Heart right ventricle (tissue), 16 donors: Measurements from ENCODE around the gene FCMR. TPM values are rescaled to one million over a fixed set of nuclear protein-coding genes. Genes with fewer than 3 reads are reported as not detected.
A peak's percentile ranks its signal among the peaks of the same experiment; 100 is the strongest.

ENCODE experiments used
- ATAC-seq, 8 donors: fragments of 200-7000 bp; cut with Tn5 transposase; one replicate each; pipeline ENCODE4 v1.9.1; 2020; ENCODE audit warnings: mild to moderate bottlenecking in 8 of 8, moderate library complexity in 8 of 8, moderate number of reproducible peaks in 1 of 8
- DNase-seq, 2 donors: peaks; one replicate each; pipeline ENCODE4 v3.0.0-alpha.2; 2020
- H3K27ac ChIP-seq, 10 donors: fragments of 200-600 bp; sonication (generic) in 2 of 10; one replicate each; pipeline versions ENCODE4 v1.5.0 to v1.8.0; 2020 to 2022; ENCODE audit warnings: mild to moderate bottlenecking in 3 of 10
- H3K27me3 ChIP-seq, 7 donors: fragments of 200-600 bp; one replicate each; pipeline ENCODE4 v1.8.0; 2021 to 2022; ENCODE audit warnings: mild to moderate bottlenecking in 2 of 7
- H3K36me3 ChIP-seq, 9 donors: fragments of 200-600 bp; sonication (generic) in 1 of 9; one replicate each; pipeline versions ENCODE4 v1.5.0 to v1.8.0; 2020 to 2022; ENCODE audit warnings: mild to moderate bottlenecking in 2 of 9
- H3K4me1 ChIP-seq, 9 donors: fragments of 200-600 bp; sonication (generic) in 1 of 9; one replicate each; pipeline versions ENCODE4 v1.5.0 to v1.8.0; 2020 to 2022; ENCODE audit warnings: mild to moderate bottlenecking in 4 of 9
- H3K4me3 ChIP-seq, 10 donors: fragments of 200-600 bp; sonication (generic) in 2 of 10; one replicate each; pipeline versions ENCODE4 v1.5.0 to v1.8.0; 2020 to 2022; ENCODE audit warnings: mild to moderate bottlenecking in 7 of 10, moderate library complexity in 2 of 10
- H3K9me3 ChIP-seq, 11 donors: fragments of 200-600 bp in 10 of 11; sonication (generic) in 2 of 11; one replicate each; pipeline versions ENCODE4 v1.5.0 to v1.8.0; 2013 to 2022; ENCODE audit warnings: mild to moderate bottlenecking in 2 of 11, control low read depth in 1 of 11, moderate library complexity in 1 of 11
- WGBS, 2 donors: extraction: QIAGEN DNeasy Blood & Tissue Kit; methylation state at CpG; one replicate each; pipeline ENCODE4 v1.1.7; 2013; ENCODE audit warnings: inconsistent platforms in 1 of 2; 5-methylcytosine and 5-hydroxymethylcytosine counted together
- intact Hi-C, 10 donors: fragments of 100-400 bp; cut with DNase I; formaldehyde crosslinking; loops; one replicate each; pipeline versions ENCODE4 v1.11.1 to v1.14.2; 2022
- polyA plus RNA-seq, 2 donors: library from polyadenylated mRNA; stranded (reverse); fragments of 200-250 nt; gene quantifications; one replicate each; pipeline ENCODE4 v1.2.3, GENCODE V29; 2013
- total RNA-seq, 10 donors: library from RNA; stranded (reverse); fragmentation: NEBNext Ultra II Directional in 3 of 10; extraction: Animal tissue kit (Norgen Biotek cat#: 25700) in 3 of 10; gene quantifications; one replicate each; pipeline versions ENCODE4 v1.2.1 to v1.2.4, GENCODE V29; 2021 to 2023
- TF ChIP-seq, protein P1 (sequence below), 9 donors: fragments of 200-600 bp; sonication (generic) in 2 of 9; IDR thresholded peaks; one replicate each; pipeline versions ENCODE4 v1.5.0 to v1.8.0; 2021 to 2022; ENCODE audit warnings: antibody characterized with exemption in 9 of 9, mild to moderate bottlenecking in 5 of 9, moderate library complexity in 1 of 9
- donor health status: Arrhythmogenic right ventricular cardiomyopathy.
- donor health status: ischemic (EF 13 %, LVEDD 7.1; RV severe dilation, severe dysfunction).
- donor health status: healthy with polysubstance abuse.
- donor health status: DM: no; HTN: yes; CAD: no.
- donor health status: DM: no; HTN: no; CAD: no.
- donor health status: ischemic (EF 25% LVEDD 6.9; RV normal size, moderate dysfunction).
- donor health status: ischemic (EF 25% LVEDD 5.7; RV mildly dilated, moderate dysfunction).
- donor health status: healthy.
- donor health status: DM: yes; HTN: yes; CAD: no.
- donor health status: Ischemic cardiomyopathy.
- donor health status: ischemic (EF 35%, LVEDD 5.7; RV mildly dilated, moderate dysfunction).
- donor health status: nonischemic (EF 11% LVEDD 7.7; RV severe dilation, severe dysfunction).
- donor health status: DM: yes; HTN: yes; CAD: no.
- donor health status: PGD.
- donor health status: ischemic (EF 29% LVEDD 5.4; RV normal size, mild dysfunction).
- donor health status: nonischemic (EF 23%, LVEDD 6.1; RV moderate dilation, normal function).

The FCMR gene
- total and polyA plus RNA-seq, 12 donors = 0.37 to 13.4 (median 3.5) TPM

DNA sequence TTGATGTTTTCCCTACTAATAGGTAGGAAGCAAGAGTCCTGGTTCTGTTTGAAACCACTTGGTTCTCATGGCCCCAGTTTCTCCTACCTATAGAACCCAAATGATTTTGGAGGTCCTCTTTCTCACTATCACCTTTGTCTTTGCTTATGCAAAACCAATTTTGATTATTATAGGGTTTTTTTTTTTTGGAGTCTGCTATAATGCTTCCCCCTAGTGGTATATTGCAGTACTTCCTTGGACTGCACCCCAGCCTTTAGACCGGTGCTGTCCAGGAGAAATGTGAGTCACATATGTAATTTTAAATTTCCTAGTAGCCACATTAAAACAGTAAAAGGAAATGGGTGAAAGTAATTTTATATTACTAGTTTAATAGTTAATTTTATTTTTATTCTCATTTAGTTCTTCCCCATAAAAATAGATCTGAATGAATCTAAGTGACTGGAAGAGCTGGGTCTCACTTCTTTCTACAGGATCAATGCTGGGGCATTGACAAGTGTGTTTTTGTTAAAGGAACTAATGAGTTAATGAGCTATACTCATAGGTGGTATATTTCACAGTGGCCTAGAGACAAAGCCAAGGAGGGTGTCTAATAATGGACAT is 10.6 kb downstream of the FCMR start:
- no peak overlapping the region for H3K27ac ChIP-seq
- intact Hi-C loops = loop anchor here (1.0 to 10.0 kb wide), 17 partner anchors 44 to 426 kb away; partner anchors contain the start of gene IL20 (in 6 of the 10)
- H3K9me3 ChIP-seq = no peaks in the 10 kb centered on the region
- H3K4me3 ChIP-seq = no peak overlapping the region
- H3K4me1 ChIP-seq = peaks cover 4 to 29% (median 6%) of the 10 kb centered on the region in 9 donors
- ATAC-seq (peak in 5 of 8 donors; percentile 34 to 74 (median 55)), DNase-seq (no peak)
- TF ChIP-seq, protein P1, sequence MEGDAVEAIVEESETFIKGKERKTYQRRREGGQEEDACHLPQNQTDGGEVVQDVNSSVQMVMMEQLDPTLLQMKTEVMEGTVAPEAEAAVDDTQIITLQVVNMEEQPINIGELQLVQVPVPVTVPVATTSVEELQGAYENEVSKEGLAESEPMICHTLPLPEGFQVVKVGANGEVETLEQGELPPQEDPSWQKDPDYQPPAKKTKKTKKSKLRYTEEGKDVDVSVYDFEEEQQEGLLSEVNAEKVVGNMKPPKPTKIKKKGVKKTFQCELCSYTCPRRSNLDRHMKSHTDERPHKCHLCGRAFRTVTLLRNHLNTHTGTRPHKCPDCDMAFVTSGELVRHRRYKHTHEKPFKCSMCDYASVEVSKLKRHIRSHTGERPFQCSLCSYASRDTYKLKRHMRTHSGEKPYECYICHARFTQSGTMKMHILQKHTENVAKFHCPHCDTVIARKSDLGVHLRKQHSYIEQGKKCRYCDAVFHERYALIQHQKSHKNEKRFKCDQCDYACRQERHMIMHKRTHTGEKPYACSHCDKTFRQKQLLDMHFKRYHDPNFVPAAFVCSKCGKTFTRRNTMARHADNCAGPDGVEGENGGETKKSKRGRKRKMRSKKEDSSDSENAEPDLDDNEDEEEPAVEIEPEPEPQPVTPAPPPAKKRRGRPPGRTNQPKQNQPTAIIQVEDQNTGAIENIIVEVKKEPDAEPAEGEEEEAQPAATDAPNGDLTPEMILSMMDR (IDR thresholded peaks at IDR 0.05) = peak; percentile 72 to 95 (median 89)
- H3K36me3 ChIP-seq = no peaks in the 10 kb centered on the region
- peaks cover 0 to 37% (median 14%) of the 10 kb centered on the region in 7 donors for H3K27me3 ChIP-seq
- 0% methylated on average over 1 of the region's 1 CpG for WGBS, 2 donors

GRCh38 chr1:206909883-206910318 is 11.8 kb downstream of the FCMR start:
- TF ChIP-seq, protein P1 (IDR thresholded peaks at IDR 0.05) = no peak
- peak overlapping the region; percentile 40 to 65 (median 57) for H3K4me3 ChIP-seq
- 24 to 32% methylated on average over 14 of the region's 14 CpGs for WGBS, 2 donors
- no peaks in the 10 kb centered on the region for H3K36me3 ChIP-seq
- intact Hi-C loops = loop anchor here (2.0 to 10.0 kb wide), 14 partner anchors 43 to 425 kb away; partner anchors contain the start of gene IL20 (in 5 of the 10)
- H3K27ac ChIP-seq = peak overlapping the region in 3 of 10 donors; percentile 55 to 69 (median 58)
- no peaks in the 10 kb centered on the region for H3K9me3 ChIP-seq
- DNase-seq (no peak), ATAC-seq (peak; percentile 9 to 56 (median 19))
- peaks cover 4 to 37% (median 6%) of the 10 kb centered on the region in 9 donors for H3K4me1 ChIP-seq
- peaks cover 0 to 37% (median 12%) of the 10 kb centered on the region in 7 donors for H3K27me3 ChIP-seq

GRCh38 chr1:206909161-206909882 is 12.4 kb downstream of the FCMR start:
- Histone ChIP-seq H3K9me3 (no peaks in the 10 kb centered on the region), H3K4me1 (peaks cover 4 to 37% (median 8%) of the 10 kb centered on the region in 9 donors), H3K27me3 (peaks cover 0 to 37% (median 12%) of the 10 kb centered on the region in 7 donors), H3K4me3 (peak overlapping the region; percentile 40 to 65 (median 57)), H3K27ac (peak overlapping the region in 7 of 10 donors; percentile 11 to 69 (median 47)), H3K36me3 (no peaks in the 10 kb centered on the region)
- 1% methylated on average over 67 to 69 of the region's 69 CpGs for WGBS, 2 donors
- intact Hi-C loops = loop anchor here in 1 of 10 donors (10.0 kb wide), 1 partner anchor 415 kb away; no protein-coding TSS in a partner anchor
- TF ChIP-seq, protein P1 (IDR thresholded peaks at IDR 0.05) = peak in 1 of 9 donors; percentile 7
- peak; percentile 23 to 30 for DNase-seq
- ATAC-seq = peak; percentile 26 to 89 (median 60)

DNA sequence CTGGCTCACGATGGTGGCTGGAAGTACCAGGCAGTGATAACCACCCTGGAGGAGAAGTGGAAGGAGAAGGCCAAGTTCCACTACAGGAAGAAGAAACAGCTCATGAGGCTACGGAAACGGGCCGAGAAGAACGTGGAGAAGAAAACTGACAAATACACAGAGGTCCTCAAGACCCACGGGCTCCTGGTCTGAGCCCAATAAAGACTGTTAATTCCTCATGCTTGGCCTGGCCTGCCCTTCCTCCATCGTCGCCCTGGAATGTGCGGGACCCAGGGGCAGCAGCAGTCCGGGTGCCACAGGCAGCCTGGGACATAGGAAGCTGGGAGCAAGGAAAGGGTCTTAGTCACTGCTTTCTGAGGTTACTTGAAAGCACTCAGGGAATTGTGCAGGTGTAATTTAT is 13.7 kb downstream of the FCMR start:
- 92 to 96% methylated on average over 10 of the region's 10 CpGs for WGBS, 2 donors
- Histone ChIP-seq H3K4me3 (no peak overlapping the region), H3K9me3 (no peaks in the 10 kb centered on the region), H3K27ac (no peak overlapping the region), H3K36me3 (peaks cover 0 to 3% (median 0%) of the 10 kb centered on the region in 9 donors), H3K4me1 (peaks cover 4 to 37% (median 14%) of the 10 kb centered on the region in 9 donors), H3K27me3 (peaks cover 0 to 37% (median 12%) of the 10 kb centered on the region in 7 donors)
- intact Hi-C loops = loop anchor here in 2 of 10 donors (1.0 to 10.0 kb wide), 2 partner anchors 292 to 413 kb away; no protein-coding TSS in a partner anchor
- no peak for ATAC-seq
- TF ChIP-seq, protein P1 (IDR thresholded peaks at IDR 0.05) = no peak
- DNase-seq = no peak
